ENCODE data around the gene QPRT. TPM values are rescaled to one million over a fixed set of nuclear protein-coding genes. Genes with fewer than 3 reads are reported as not detected.

Gene QPRT
- total and polyA plus RNA-seq, 2 donors (not counting 1 experiment from before 2014, with no cell fraction given) = 0.06 to 0.22 TPM

- Histone ChIP-seq H4K20me1 (ENCODE audit: control insufficient read depth, insufficient read depth, low read length, poor library complexity, severe bottlenecking) (no peaks in the 10 kb centered on the region), H2AFZ (ENCODE audit: insufficient read depth, low read depth, low read length, poor library complexity, severe bottlenecking) (no peak overlapping the region), H3K9me3 (ENCODE audit: control extremely low read depth in 1 of 3, control insufficient read depth in 2 of 3, insufficient read depth in 1 of 3, low read length in 2 of 3) (peaks cover 0 to 4% (median 0%) of the 10 kb centered on the region in 3 donors), H3K4me3 (ENCODE audit: control extremely low read depth in 1 of 5, extremely low read depth in 1 of 5, insufficient read depth in 1 of 5, low read depth in 2 of 5, low read length in 4 of 5) (no peak overlapping the region), H3K4me2 (replicated peaks; ENCODE audit: low read depth, low read length, poor library complexity, severe bottlenecking) (no peak overlapping the region), H3K36me3 (replicated peaks in 1 of 2; ENCODE audit: control extremely low read depth in 1 of 2, control insufficient read depth in 1 of 2, extremely low read depth in 1 of 2, insufficient read depth in 2 of 2, low read length in 1 of 2) (no peaks in the 10 kb centered on the region), H3K27me3 (replicated peaks in 1 of 4; ENCODE audit: control extremely low read depth in 1 of 4, control insufficient read depth in 3 of 4, insufficient read depth in 4 of 4, low read length in 3 of 4) (no peaks in the 10 kb centered on the region), H3K4me1 (ENCODE audit: control insufficient read depth in 2 of 2, insufficient read depth in 2 of 2, low read length in 2 of 2) (peaks cover 24 to 31% of the 10 kb centered on the region in 2 donors), H3K9ac (ENCODE audit: low read length) (no peak overlapping the region), H3K27ac (ENCODE audit: low read length in 2 of 2) (no peak overlapping the region), H3K79me2 (ENCODE audit: control insufficient read depth, insufficient read depth, low read length) (no peaks in the 10 kb centered on the region)
- ChIA-PET POLR2A (no interaction called here), CTCF (no interaction called here)
- no peaks in the 10 kb centered on the region for H3K27me3 Mint-ChIP-seq
- H3K27ac Mint-ChIP-seq = no peak overlapping the region
- no peak overlapping the region for H3K4me3 Mint-ChIP-seq
- peaks cover 25% of the 10 kb centered on the region for H3K4me1 Mint-ChIP-seq
- ATAC-seq (ENCODE audit: low read depth) (no peak), DNase-seq (no peak)
- TF ChIP-seq EZH2 (IDR thresholded peaks at IDR 0.05; ENCODE audit: borderline replicate concordance, insufficient read depth, low read depth, low read length, poor library complexity, severe bottlenecking) (no peak), CTCF (IDR thresholded peaks at IDR 0.05) (no peak)
- WGBS (ENCODE audit: insufficient coverage) = 98% methylated on average over 6 of the region's 9 CpGs
- no peaks in the 10 kb centered on the region for H3K9me3 Mint-ChIP-seq (ENCODE audit: insufficient read depth)
- intact Hi-C loops (cut with micrococcal nuclease) = loop anchor here (5.0 kb wide), 1 partner anchor 52 kb away; no protein-coding TSS in a partner anchor
Observed at GRCh38 chr16:29649588-29650494, 29.1 kb upstream of the QPRT start.

DNA sequence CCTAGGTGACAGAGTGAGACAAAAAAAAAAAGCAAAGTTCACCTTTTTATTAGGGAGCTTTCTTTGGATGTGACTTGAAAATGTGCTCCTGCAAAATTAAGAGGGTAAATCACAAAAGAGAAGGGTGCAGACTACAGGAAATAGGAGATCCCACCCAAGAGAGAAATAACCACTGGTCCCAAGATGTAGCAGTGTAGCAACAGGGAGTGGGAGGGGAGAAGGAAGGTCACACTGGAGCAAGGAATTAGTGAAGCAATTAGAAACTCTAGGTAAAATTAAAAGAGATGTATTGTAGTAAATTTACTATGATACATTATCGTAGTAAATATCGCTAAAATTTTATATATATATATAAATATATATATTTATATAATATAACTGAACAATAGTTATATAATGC is 28.2 kb upstream of the QPRT start:
- no peak overlapping the region for H3K27ac Mint-ChIP-seq
- Histone ChIP-seq H2AFZ (ENCODE audit: insufficient read depth, low read depth, low read length, poor library complexity, severe bottlenecking) (no peak overlapping the region), H3K9ac (ENCODE audit: low read length) (no peak overlapping the region), H3K4me2 (replicated peaks; ENCODE audit: low read depth, low read length, poor library complexity, severe bottlenecking) (no peak overlapping the region), H3K27ac (ENCODE audit: low read length in 2 of 2) (no peak overlapping the region), H3K79me2 (ENCODE audit: control insufficient read depth, insufficient read depth, low read length) (no peaks in the 10 kb centered on the region), H3K9me3 (ENCODE audit: control extremely low read depth in 1 of 3, control insufficient read depth in 2 of 3, insufficient read depth in 1 of 3, low read length in 2 of 3) (peaks cover 0 to 2% (median 0%) of the 10 kb centered on the region in 3 donors), H3K4me1 (ENCODE audit: control insufficient read depth in 2 of 2, insufficient read depth in 2 of 2, low read length in 2 of 2) (peaks cover 14 to 21% of the 10 kb centered on the region in 2 donors), H3K36me3 (replicated peaks in 1 of 2; ENCODE audit: control extremely low read depth in 1 of 2, control insufficient read depth in 1 of 2, extremely low read depth in 1 of 2, insufficient read depth in 2 of 2, low read length in 1 of 2) (no peaks in the 10 kb centered on the region), H3K4me3 (ENCODE audit: control extremely low read depth in 1 of 5, extremely low read depth in 1 of 5, insufficient read depth in 1 of 5, low read depth in 2 of 5, low read length in 4 of 5) (no peak overlapping the region), H4K20me1 (ENCODE audit: control insufficient read depth, insufficient read depth, low read length, poor library complexity, severe bottlenecking) (no peaks in the 10 kb centered on the region), H3K27me3 (replicated peaks in 1 of 4; ENCODE audit: control extremely low read depth in 1 of 4, control insufficient read depth in 3 of 4, insufficient read depth in 4 of 4, low read length in 3 of 4) (no peaks in the 10 kb centered on the region)
- no peak overlapping the region for H3K4me3 Mint-ChIP-seq
- ATAC-seq (ENCODE audit: low read depth) (no peak), DNase-seq (no peak)
- no peaks in the 10 kb centered on the region for H3K27me3 Mint-ChIP-seq
- ChIA-PET CTCF (no interaction called here), POLR2A (interaction anchor here (0.7 kb wide), 1 partner anchor 141 kb away, joined by 6 read pairs; no protein-coding TSS in a partner anchor)
- intact Hi-C loops (cut with micrococcal nuclease) = loop anchor here (5.0 kb wide), 1 partner anchor 52 kb away; no protein-coding TSS in a partner anchor
- no CpG with 5 or more reads among the region's 2 CpGs for WGBS (ENCODE audit: insufficient coverage)
- TF ChIP-seq EZH2 (IDR thresholded peaks at IDR 0.05; ENCODE audit: borderline replicate concordance, insufficient read depth, low read depth, low read length, poor library complexity, severe bottlenecking) (no peak), CTCF (IDR thresholded peaks at IDR 0.05) (no peak)
- peaks cover 18% of the 10 kb centered on the region for H3K4me1 Mint-ChIP-seq
- no peaks in the 10 kb centered on the region for H3K9me3 Mint-ChIP-seq (ENCODE audit: insufficient read depth)

Measured in B cell (primary cell).